Activated B cell treated with CpG ODN at 0.5 μM for 24 hours (primary cell): ENCODE measurements around the gene PHACTR1. TPM values are rescaled to one million over a fixed set of nuclear protein-coding genes. Genes with fewer than 3 reads are reported as not detected.

ENCODE experiments used
- ATAC-seq: fragments of 200-7000 bp; cut with Tn5 transposase; one replicate; pipeline ENCODE4 v1.10.0; 2021; ENCODE audit warnings: low read depth, mild to moderate bottlenecking, moderate library complexity
- CTCF ChIA-PET: fragments of 350-600 bp; sonication (Branson Sonifier 250); formaldehyde crosslinking; loops from one replicate; lab custom pipeline; 2021; ENCODE audit warnings: antibody characterized with exemption; lab: Charles Lee
- POLR2A ChIA-PET: fragments of 350-600 bp; sonication (Branson Sonifier 250); formaldehyde crosslinking; loops from one replicate; lab custom pipeline; 2021; ENCODE audit warnings: antibody characterized with exemption; lab: Charles Lee
- DNase-seq: peaks from one replicate; pipeline ENCODE4 v3.0.0; 2022
- H3K27ac Mint-ChIP-seq: one replicate; pipeline ENCODE4 v1.8.0; 2020; ENCODE audit warnings: mixed read lengths
- H3K27me3 Mint-ChIP-seq: one replicate; pipeline ENCODE4 v1.8.0; 2021; ENCODE audit warnings: mixed read lengths
- H3K36me3 Mint-ChIP-seq: one replicate; pipeline ENCODE4 v1.8.0; 2021; ENCODE audit warnings: low read depth, mixed read lengths
- H3K4me1 Mint-ChIP-seq: one replicate; pipeline ENCODE4 v1.8.0; 2021; ENCODE audit warnings: mixed read lengths
- H3K4me3 Mint-ChIP-seq: one replicate; pipeline ENCODE4 v1.8.0; 2020; ENCODE audit warnings: mild to moderate bottlenecking, mixed read lengths
- H3K9me3 Mint-ChIP-seq: one replicate; pipeline ENCODE4 v1.8.0; 2020; ENCODE audit warnings: mixed read lengths
- CTCF ChIP-seq: fragments of 200-600 bp; IDR thresholded peaks from one replicate; pipeline ENCODE4 v1.8.0; 2022; ENCODE audit warnings: antibody characterized with exemption, mild to moderate bottlenecking
- intact Hi-C: fragments of 100-400 bp; cut with micrococcal nuclease; formaldehyde crosslinking; loops from one replicate; pipeline ENCODE4 v1.15.1; 2024
- total RNA-seq: library from RNA; stranded (reverse); gene quantifications from 2 replicates; pipeline ENCODE4 v1.2.3, GENCODE V29; 2022

PHACTR1 gene
- total RNA-seq, 1 donor from 2014 or later = 115 TPM

- H3K36me3 Mint-ChIP-seq = no peaks in the 10 kb centered on the region
- DNase-seq (no peak), ATAC-seq (no peak)
- no peak overlapping the region for H3K4me3 Mint-ChIP-seq
- intact Hi-C loops = no loop called here
- CTCF ChIA-PET = no interaction called here
- H3K27me3 Mint-ChIP-seq = peaks cover 30% of the 10 kb centered on the region
- no peaks in the 10 kb centered on the region for H3K9me3 Mint-ChIP-seq
- H3K27ac Mint-ChIP-seq = no peak overlapping the region
- no peaks in the 10 kb centered on the region for H3K4me1 Mint-ChIP-seq
- POLR2A ChIA-PET = no interaction called here
- TF ChIP-seq CTCF = no peak
Measured at GRCh38 chr6:12848964-12849808, 132.6 kb downstream of the PHACTR1 start.

DNA sequence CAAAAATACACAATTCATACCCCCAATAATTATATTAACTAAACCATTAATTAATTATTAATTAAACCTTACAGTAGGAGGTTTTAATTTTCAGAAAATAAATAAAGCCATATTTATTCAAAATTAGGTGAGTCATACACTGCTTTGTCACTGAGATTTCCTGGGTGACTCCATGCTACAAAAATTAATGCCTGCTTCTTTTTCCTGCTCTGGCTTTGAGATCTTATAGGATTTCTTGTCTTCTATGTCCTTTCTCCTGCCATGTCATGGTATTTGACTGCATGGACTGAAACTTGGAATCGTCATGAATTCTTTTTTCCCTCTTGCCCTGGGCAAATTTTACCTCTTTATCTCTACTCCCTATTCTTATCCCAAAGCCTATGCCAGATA lies 133.2 kb downstream of the PHACTR1 start:
- POLR2A ChIA-PET = no interaction called here
- Mint-ChIP-seq H3K9me3 (no peaks in the 10 kb centered on the region), H3K4me3 (no peak overlapping the region), H3K27ac (no peak overlapping the region), H3K4me1 (no peaks in the 10 kb centered on the region), H3K36me3 (no peaks in the 10 kb centered on the region), H3K27me3 (peaks cover 29% of the 10 kb centered on the region)
- CTCF ChIA-PET = no interaction called here
- intact Hi-C loops = no loop called here
- DNase-seq (no peak), ATAC-seq (no peak)
- TF ChIP-seq CTCF = no peak

DNA sequence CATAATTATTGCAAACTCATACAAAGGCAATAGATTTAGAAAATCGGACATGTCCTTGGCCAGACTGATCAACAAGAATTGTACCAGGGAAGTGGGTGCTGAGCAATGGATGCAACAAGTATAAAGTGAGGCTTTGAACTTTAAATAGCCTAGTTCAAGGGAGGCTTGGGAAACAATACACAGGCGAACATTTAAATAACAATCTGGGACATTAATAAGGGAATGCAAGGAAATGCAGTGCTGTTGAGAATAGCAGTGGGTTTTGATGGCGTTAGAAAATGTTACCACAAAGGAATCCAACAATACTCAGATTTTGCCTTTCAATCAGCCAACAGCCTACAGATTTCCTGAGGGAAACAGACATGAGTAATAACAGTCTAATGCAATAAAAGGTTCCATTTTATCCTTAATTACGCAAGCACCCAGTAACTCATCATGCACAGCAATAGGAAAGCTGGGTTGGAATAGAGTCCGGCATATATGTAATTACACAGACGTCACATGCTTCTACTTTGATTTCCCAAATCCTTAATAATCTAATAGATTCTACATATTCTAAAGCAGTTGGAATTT lies 134.6 kb downstream of the PHACTR1 start:
- H3K9me3 Mint-ChIP-seq = no peaks in the 10 kb centered on the region
- TF ChIP-seq CTCF = no peak

DNA sequence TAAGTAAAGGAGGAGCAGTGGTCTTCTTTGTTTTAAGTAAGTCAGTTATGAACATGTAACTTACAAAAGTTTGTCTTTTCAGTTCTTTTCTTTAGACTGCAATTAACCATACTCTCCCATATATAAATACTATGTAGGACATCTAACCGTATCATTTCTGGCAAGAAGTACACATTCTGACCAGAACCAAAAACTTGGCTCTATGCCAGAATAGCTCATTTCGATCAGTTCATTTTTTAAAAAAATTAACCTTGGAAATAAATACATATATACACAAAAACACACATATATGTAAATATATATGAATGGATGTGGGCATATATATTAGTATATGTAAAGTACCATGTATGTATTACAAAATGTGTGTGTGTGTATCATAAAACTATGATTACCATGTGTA lies 145.0 kb downstream of the PHACTR1 start:
- no peak for ATAC-seq
- Mint-ChIP-seq H3K9me3 (no peaks in the 10 kb centered on the region), H3K27ac (no peak overlapping the region), H3K4me3 (no peak overlapping the region), H3K27me3 (no peaks in the 10 kb centered on the region), H3K4me1 (no peaks in the 10 kb centered on the region), H3K36me3 (no peaks in the 10 kb centered on the region)
- DNase-seq = no peak
- POLR2A ChIA-PET = no interaction called here
- no peak for TF ChIP-seq CTCF
- CTCF ChIA-PET = no interaction called here
- intact Hi-C loops = no loop called here

More for the DNA sequence above, 134.6 kb downstream of the PHACTR1 start:
- Mint-ChIP-seq H3K4me1 (no peaks in the 10 kb centered on the region), H3K4me3 (no peak overlapping the region), H3K27ac (no peak overlapping the region), H3K36me3 (no peaks in the 10 kb centered on the region), H3K27me3 (peaks cover 26% of the 10 kb centered on the region)
- ChIA-PET POLR2A (no interaction called here), CTCF (no interaction called here)
- intact Hi-C loops = no loop called here
- no peak for ATAC-seq
- no peak for DNase-seq

DNA sequence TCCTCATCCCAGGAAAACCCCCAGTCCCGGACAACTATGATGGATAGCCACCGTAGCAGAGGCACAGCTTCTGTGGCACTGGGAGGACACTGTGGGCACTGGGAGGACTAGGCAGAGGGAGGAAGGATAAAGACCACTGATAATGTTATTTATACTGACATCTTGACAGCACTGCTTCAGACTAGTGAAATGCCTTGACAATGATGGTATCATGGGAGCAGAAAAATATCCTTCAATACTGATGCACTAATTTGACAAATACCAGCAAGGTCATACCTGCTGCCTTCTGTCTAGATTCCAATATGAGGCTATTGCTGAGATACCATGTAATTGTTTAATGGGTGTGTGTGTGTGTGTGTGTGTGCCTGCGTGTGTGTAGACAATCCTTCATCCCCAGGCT lies 148.6 kb downstream of the PHACTR1 start:
- Mint-ChIP-seq H3K4me1 (no peaks in the 10 kb centered on the region), H3K9me3 (no peaks in the 10 kb centered on the region), H3K36me3 (no peaks in the 10 kb centered on the region), H3K27me3 (no peaks in the 10 kb centered on the region), H3K4me3 (no peak overlapping the region), H3K27ac (no peak overlapping the region)
- TF ChIP-seq CTCF = no peak
- DNase-seq = no peak
- no peak for ATAC-seq
- CTCF ChIA-PET = no interaction called here
- intact Hi-C loops = no loop called here
- POLR2A ChIA-PET = interaction anchor here (0.6 kb wide), 1 partner anchor 566 kb away, joined by 3 read pairs; no protein-coding TSS in a partner anchor
